ENCODE data around the gene EPB41L5.

Gene EPB41L5

GRCh38 chr2:120204945-120205670 lies 192.2 kb downstream of the EPB41L5 start:
- Histone ChIP-seq H3K27ac (no peak overlapping the region), H2AFZ (no peak overlapping the region), H3K79me2 (no peaks in the 10 kb centered on the region), H3K27me3 (ENCODE audit: control insufficient read depth, insufficient read depth, low read length) (no peaks in the 10 kb centered on the region), H3K4me3 (ENCODE audit: low read depth, low read length) (no peak overlapping the region), H3K4me2 (ENCODE audit: low read length) (no peak overlapping the region), H3K36me3 (ENCODE audit: control insufficient read depth, insufficient read depth, low read length) (no peaks in the 10 kb centered on the region), H3K9ac (no peak overlapping the region), H3K9me3 (ENCODE audit: control insufficient read depth, low read length) (no peaks in the 10 kb centered on the region), H3K4me1 (peaks cover 11% of the 10 kb centered on the region)
- TF ChIP-seq CTCF (IDR thresholded peaks at IDR 0.05): no peak

- Histone ChIP-seq H3K27me3 (ENCODE audit: control insufficient read depth, insufficient read depth, low read length) (no peaks in the 10 kb centered on the region), H3K79me2 (no peaks in the 10 kb centered on the region), H3K9ac (no peak overlapping the region), H3K4me1 (peaks cover 11% of the 10 kb centered on the region), H3K4me3 (ENCODE audit: low read depth, low read length) (no peak overlapping the region), H2AFZ (no peak overlapping the region), H3K27ac (no peak overlapping the region), H3K36me3 (ENCODE audit: control insufficient read depth, insufficient read depth, low read length) (no peaks in the 10 kb centered on the region), H3K9me3 (ENCODE audit: control insufficient read depth, low read length) (no peaks in the 10 kb centered on the region), H3K4me2 (ENCODE audit: low read length) (no peak overlapping the region)
- TF ChIP-seq CTCF (IDR thresholded peaks at IDR 0.05): peak; percentile 22
Measured at GRCh38 chr2:120206022-120206581, 193.2 kb downstream of the EPB41L5 start.

GRCh38 chr2:120208381-120209353 lies 195.8 kb downstream of the EPB41L5 start:
- Histone ChIP-seq H3K27ac (no peak overlapping the region), H3K9ac (no peak overlapping the region), H3K4me1 (peaks cover 5% of the 10 kb centered on the region), H2AFZ (no peak overlapping the region), H3K27me3 (ENCODE audit: control insufficient read depth, insufficient read depth, low read length) (no peaks in the 10 kb centered on the region), H3K36me3 (ENCODE audit: control insufficient read depth, insufficient read depth, low read length) (no peaks in the 10 kb centered on the region), H3K9me3 (ENCODE audit: control insufficient read depth, low read length) (no peaks in the 10 kb centered on the region), H3K4me2 (ENCODE audit: low read length) (no peak overlapping the region), H3K79me2 (no peaks in the 10 kb centered on the region), H3K4me3 (ENCODE audit: low read depth, low read length) (no peak overlapping the region)
- TF ChIP-seq CTCF (IDR thresholded peaks at IDR 0.05): no peak

GRCh38 chr2:120209427-120210269 lies 196.8 kb downstream of the EPB41L5 start:
- no peaks in the 10 kb centered on the region for H3K79me2 ChIP-seq
- no peaks in the 10 kb centered on the region for H3K9me3 ChIP-seq (ENCODE audit: control insufficient read depth, low read length)
- H3K27me3 ChIP-seq (ENCODE audit: control insufficient read depth, insufficient read depth, low read length): no peaks in the 10 kb centered on the region
- no peak overlapping the region for H3K4me3 ChIP-seq (ENCODE audit: low read depth, low read length)
- no peak for TF ChIP-seq CTCF (IDR thresholded peaks at IDR 0.05)
- H3K9ac ChIP-seq: no peak overlapping the region
- H3K4me2 ChIP-seq (ENCODE audit: low read length): no peak overlapping the region
- H3K4me1 ChIP-seq: no peaks in the 10 kb centered on the region
- no peaks in the 10 kb centered on the region for H3K36me3 ChIP-seq (ENCODE audit: control insufficient read depth, insufficient read depth, low read length)
- no peak overlapping the region for H2AFZ ChIP-seq
- no peak overlapping the region for H3K27ac ChIP-seq
